ENCODE measurements around the gene EIF2B5.
A peak's percentile ranks its signal among the peaks of the same experiment; 100 is the strongest.

Gene EIF2B5

GRCh38 chr3:184183679-184184078, 48.5 kb downstream of the EIF2B5 start:
- DNase-seq (ENCODE audit: low read depth), result no peak

GRCh38 chr3:184184546-184185230, 49.5 kb downstream of the EIF2B5 start:
- no peak for DNase-seq (ENCODE audit: low read depth)
- TF ChIP-seq, protein P1, sequence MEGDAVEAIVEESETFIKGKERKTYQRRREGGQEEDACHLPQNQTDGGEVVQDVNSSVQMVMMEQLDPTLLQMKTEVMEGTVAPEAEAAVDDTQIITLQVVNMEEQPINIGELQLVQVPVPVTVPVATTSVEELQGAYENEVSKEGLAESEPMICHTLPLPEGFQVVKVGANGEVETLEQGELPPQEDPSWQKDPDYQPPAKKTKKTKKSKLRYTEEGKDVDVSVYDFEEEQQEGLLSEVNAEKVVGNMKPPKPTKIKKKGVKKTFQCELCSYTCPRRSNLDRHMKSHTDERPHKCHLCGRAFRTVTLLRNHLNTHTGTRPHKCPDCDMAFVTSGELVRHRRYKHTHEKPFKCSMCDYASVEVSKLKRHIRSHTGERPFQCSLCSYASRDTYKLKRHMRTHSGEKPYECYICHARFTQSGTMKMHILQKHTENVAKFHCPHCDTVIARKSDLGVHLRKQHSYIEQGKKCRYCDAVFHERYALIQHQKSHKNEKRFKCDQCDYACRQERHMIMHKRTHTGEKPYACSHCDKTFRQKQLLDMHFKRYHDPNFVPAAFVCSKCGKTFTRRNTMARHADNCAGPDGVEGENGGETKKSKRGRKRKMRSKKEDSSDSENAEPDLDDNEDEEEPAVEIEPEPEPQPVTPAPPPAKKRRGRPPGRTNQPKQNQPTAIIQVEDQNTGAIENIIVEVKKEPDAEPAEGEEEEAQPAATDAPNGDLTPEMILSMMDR (IDR thresholded peaks at IDR 0.05; ENCODE audit: low read length, missing control alignments), result no peak
- no peak overlapping the region for H3K4me3 ChIP-seq (replicated peaks; ENCODE audit: low read depth, low read length)

More at GRCh38 chr3:184183679-184184078, 48.5 kb downstream of the EIF2B5 start:
- TF ChIP-seq, protein P1 (IDR thresholded peaks at IDR 0.05; ENCODE audit: low read length, missing control alignments), result no peak
- no peak overlapping the region for H3K4me3 ChIP-seq (replicated peaks; ENCODE audit: low read depth, low read length)

DNA sequence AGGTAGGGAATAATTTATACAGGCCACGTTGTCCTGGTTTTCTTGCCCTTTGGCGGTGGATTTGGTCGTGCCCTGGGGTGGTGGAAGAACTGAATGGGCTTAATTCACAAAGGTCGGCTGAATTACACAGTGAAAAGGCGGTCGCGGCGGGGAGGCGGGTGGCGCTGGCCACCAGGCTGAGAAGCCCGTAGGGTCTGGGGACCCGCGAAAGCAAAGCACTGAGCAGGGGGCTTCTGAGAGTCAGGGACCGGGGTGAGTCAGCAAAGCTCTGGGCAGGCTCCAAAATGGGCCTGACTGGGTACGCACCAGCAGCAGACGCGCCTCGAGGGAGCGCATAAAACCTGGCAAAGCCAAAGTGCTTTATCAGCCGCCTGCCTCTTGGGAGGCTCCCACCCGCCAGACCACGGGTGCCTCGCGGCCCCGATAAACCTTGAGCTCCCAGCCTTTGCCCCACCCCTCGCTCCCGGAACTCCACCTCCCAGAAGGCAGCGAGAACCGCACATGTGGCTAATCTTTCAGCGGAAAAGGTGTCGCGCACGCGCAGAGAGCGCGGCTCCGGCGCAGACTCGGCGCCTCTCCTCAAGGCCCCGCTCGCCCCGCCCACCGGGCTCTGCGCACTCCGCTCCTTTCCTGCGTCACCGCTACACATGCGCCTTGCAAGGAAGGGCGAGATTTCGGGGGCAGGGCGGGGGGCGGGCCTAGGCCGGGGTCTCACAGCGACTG, 50.5 kb downstream of the EIF2B5 start:
- H3K4me3 ChIP-seq (replicated peaks; ENCODE audit: low read depth, low read length), result peak overlapping the region; percentile 99
- DNase-seq (ENCODE audit: low read depth), result peak; percentile 99
- TF ChIP-seq, protein P1 (IDR thresholded peaks at IDR 0.05; ENCODE audit: low read length, missing control alignments), result no peak

GRCh38 chr3:184186184-184186901, 51.2 kb downstream of the EIF2B5 start, which contains the start of gene ABCF3:
TSS of gene ABCF3 (plus strand) at chr3:184186199. CDS start at chr3:184186208, 9 bp downstream.
- TF ChIP-seq, protein P1 (IDR thresholded peaks at IDR 0.05; ENCODE audit: low read length, missing control alignments), result no peak
- DNase-seq (ENCODE audit: low read depth), result peak; percentile 56

DNA sequence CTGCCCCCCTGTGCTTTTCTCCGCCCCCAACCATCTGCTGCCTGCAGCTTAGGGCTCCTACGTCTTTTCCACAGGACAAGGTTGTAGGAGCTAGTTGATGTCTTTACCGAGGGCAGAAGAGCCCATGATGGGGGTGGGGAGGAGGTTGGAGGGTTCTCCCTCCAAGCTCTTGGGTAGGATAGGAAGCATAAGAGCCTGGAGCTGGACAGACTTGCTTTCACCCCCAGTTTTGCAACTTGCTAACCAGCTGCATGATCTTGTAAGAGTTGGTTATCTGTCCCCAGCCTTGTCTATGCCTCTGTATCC, 51.7 kb downstream of the EIF2B5 start:
- TF ChIP-seq, protein P1 (IDR thresholded peaks at IDR 0.05; ENCODE audit: low read length, missing control alignments), result no peak
- H3K4me3 ChIP-seq (replicated peaks; ENCODE audit: low read depth, low read length), result peak overlapping the region; percentile 99
- no peak for DNase-seq (ENCODE audit: low read depth)

More at GRCh38 chr3:184186184-184186901, 51.2 kb downstream of the EIF2B5 start, which contains the start of gene ABCF3:
- peak within 1 kb of the TSS; percentile 99 for H3K4me3 ChIP-seq (replicated peaks; ENCODE audit: low read depth, low read length)

GRCh38 chr3:184188080-184188479, 52.9 kb downstream of the EIF2B5 start:
- TF ChIP-seq, protein P1 (IDR thresholded peaks at IDR 0.05; ENCODE audit: low read length, missing control alignments), result no peak
- DNase-seq (ENCODE audit: low read depth), result no peak
- H3K4me3 ChIP-seq (replicated peaks; ENCODE audit: low read depth, low read length), result no peak overlapping the region
